ENCODE results near the gene MBD6.

DNA sequence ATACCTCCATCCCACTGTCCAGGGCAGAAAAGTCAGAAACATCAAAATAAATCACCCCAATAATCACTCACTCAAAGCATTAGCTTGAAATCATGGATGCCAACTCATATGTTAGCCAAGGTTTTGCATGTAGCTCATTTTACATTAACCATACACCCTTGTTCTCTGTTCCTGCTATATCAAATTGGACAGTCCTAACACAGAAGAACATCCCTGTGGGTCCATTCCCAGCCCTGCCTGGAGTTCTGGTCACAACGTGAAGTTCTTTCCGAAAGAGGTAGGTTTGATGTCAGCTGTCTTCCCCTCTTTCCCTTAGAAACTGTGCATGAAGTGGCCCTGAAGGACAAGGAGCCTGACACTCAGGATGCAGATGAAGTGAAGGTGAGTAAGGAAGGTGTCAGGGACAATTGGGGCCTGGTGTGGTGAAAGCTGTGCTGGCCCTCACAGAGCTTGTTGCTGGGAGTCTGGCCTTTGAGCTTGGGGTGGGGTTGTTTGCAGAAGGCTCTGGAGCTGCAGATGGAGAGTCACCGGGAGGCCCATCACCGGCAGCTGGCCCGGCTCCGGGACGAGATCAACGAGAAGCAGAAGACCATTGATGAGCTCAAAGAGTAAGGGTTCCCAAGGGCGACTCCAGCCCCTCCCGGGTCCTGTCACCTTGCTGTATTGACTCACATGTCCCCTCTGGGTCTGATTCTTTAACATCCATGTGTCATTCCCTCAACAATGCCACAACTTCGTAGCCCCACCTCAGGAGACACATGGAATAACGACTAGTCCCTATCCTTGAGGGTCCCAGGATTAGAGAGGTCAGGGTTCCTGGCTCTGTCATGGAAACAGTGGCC is 53.4 kb downstream of the MBD6 start:
- TF ChIP-seq, protein P1, sequence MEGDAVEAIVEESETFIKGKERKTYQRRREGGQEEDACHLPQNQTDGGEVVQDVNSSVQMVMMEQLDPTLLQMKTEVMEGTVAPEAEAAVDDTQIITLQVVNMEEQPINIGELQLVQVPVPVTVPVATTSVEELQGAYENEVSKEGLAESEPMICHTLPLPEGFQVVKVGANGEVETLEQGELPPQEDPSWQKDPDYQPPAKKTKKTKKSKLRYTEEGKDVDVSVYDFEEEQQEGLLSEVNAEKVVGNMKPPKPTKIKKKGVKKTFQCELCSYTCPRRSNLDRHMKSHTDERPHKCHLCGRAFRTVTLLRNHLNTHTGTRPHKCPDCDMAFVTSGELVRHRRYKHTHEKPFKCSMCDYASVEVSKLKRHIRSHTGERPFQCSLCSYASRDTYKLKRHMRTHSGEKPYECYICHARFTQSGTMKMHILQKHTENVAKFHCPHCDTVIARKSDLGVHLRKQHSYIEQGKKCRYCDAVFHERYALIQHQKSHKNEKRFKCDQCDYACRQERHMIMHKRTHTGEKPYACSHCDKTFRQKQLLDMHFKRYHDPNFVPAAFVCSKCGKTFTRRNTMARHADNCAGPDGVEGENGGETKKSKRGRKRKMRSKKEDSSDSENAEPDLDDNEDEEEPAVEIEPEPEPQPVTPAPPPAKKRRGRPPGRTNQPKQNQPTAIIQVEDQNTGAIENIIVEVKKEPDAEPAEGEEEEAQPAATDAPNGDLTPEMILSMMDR (IDR thresholded peaks at IDR 0.05) = no peak
- TF ChIP-seq POLR2A (IDR thresholded peaks at IDR 0.05) (no peak), POLR2AphosphoS5 (IDR thresholded peaks at IDR 0.05) (no peak)

Data from upper lobe of left lung (tissue), 4 donors.